Suprapubic skin (tissue), 4 donors: ENCODE data around the gene REELD1. TPM values are rescaled to one million over a fixed set of nuclear protein-coding genes. Genes with fewer than 3 reads are reported as not detected.

ENCODE experiments used
- DNase-seq, 2 donors: peaks; one replicate each; pipeline ENCODE4 v3.0.0-alpha.2; 2019; ENCODE audit warnings: low spot score in 2 of 2
- H3K27ac ChIP-seq: fragments of 200-600 bp; sonication (generic); one replicate; pipeline ENCODE4 v1.5.1; 2019
- H3K27me3 ChIP-seq: fragments of 200-600 bp; sonication (generic); one replicate; pipeline ENCODE4 v1.5.1; 2019
- H3K36me3 ChIP-seq: fragments of 200-600 bp; sonication (generic); one replicate; pipeline ENCODE4 v1.5.1; 2019
- H3K4me1 ChIP-seq: fragments of 200-600 bp; sonication (generic); one replicate; pipeline ENCODE4 v1.5.1; 2019
- H3K4me3 ChIP-seq: fragments of 200-600 bp; sonication (generic); one replicate; pipeline ENCODE4 v1.5.1; 2019; ENCODE audit warnings: mild to moderate bottlenecking
- H3K9me3 ChIP-seq: fragments of 200-600 bp; sonication (generic); one replicate; pipeline ENCODE4 v1.5.1; 2019
- EP300 ChIP-seq: sonication (generic); formaldehyde crosslinking; IDR thresholded peaks from one replicate; pipeline ENCODE4 v1.6.1; 2017; ENCODE audit warnings: antibody characterized with exemption
- POLR2A ChIP-seq, 2 donors: fragments of 450-650 bp; IDR thresholded peaks; one replicate each; pipeline ENCODE4 v1.6.1; 2017; ENCODE audit warnings: antibody characterized with exemption in 2 of 2, mild to moderate bottlenecking in 2 of 2, moderate library complexity in 2 of 2
- POLR2AphosphoS5 ChIP-seq, 3 donors: sonication (generic); formaldehyde crosslinking; IDR thresholded peaks; one replicate each; pipeline ENCODE4 v1.6.1; 2017; ENCODE audit warnings: antibody characterized with exemption in 3 of 3
- WGBS: methylation state at CpG from one replicate; pipeline ENCODE4 v1.1.5; 2018; 5-methylcytosine and 5-hydroxymethylcytosine counted together
- total RNA-seq, 4 donors: library from RNA; depleted of rRNA; stranded (reverse); fragments of >200 nt; gene quantifications; one replicate each; pipeline ENCODE4 v1.1.0, GENCODE V29; 2016
- TF ChIP-seq, protein P1 (sequence below), 2 donors: fragments of 200-600 bp in 1 of 2; fragments of 450-650 bp in 1 of 2; sonication (generic) in 1 of 2; IDR thresholded peaks; one replicate each; pipeline ENCODE4 v1.5.1; 2016 to 2019; ENCODE audit warnings: antibody characterized with exemption in 2 of 2, mild to moderate bottlenecking in 1 of 2, moderate library complexity in 1 of 2

Gene REELD1
- total RNA-seq, 4 donors from 2014 or later = 2.0 TPM; not detected in 3

DNA sequence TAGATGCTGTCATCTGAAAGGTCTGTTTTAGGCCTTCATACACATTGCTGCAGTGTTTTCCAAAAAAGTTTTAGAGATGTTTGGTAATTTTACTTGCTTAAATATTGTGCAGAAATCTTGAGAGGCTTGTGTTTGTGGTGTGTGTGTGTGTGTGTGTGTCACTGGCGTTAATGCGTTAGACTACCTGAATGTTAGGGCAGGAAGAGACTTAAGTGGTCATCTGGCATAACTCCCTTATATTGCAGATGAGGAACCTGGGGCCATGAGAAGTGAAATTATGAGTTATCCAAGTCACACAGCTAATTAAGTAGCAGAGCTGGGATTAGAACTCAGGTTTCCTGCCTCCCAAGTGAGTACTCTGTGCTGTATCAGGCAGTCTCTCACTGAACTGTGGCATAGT, 37.4 kb upstream of the REELD1 start:
- TF ChIP-seq POLR2A (IDR thresholded peaks at IDR 0.05) (no peak), POLR2AphosphoS5 (IDR thresholded peaks at IDR 0.05) (no peak), EP300 (no peak)
- TF ChIP-seq, protein P1, sequence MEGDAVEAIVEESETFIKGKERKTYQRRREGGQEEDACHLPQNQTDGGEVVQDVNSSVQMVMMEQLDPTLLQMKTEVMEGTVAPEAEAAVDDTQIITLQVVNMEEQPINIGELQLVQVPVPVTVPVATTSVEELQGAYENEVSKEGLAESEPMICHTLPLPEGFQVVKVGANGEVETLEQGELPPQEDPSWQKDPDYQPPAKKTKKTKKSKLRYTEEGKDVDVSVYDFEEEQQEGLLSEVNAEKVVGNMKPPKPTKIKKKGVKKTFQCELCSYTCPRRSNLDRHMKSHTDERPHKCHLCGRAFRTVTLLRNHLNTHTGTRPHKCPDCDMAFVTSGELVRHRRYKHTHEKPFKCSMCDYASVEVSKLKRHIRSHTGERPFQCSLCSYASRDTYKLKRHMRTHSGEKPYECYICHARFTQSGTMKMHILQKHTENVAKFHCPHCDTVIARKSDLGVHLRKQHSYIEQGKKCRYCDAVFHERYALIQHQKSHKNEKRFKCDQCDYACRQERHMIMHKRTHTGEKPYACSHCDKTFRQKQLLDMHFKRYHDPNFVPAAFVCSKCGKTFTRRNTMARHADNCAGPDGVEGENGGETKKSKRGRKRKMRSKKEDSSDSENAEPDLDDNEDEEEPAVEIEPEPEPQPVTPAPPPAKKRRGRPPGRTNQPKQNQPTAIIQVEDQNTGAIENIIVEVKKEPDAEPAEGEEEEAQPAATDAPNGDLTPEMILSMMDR (IDR thresholded peaks at IDR 0.05) = no peak
- peak overlapping the region; percentile 77 for H3K4me3 ChIP-seq
- H3K27ac ChIP-seq = no peak overlapping the region
- 90% methylated on average over 2 of the region's 2 CpGs for WGBS
- no peaks in the 10 kb centered on the region for H3K36me3 ChIP-seq
- H3K27me3 ChIP-seq = no peaks in the 10 kb centered on the region
- DNase-seq = no peak
- H3K9me3 ChIP-seq = no peaks in the 10 kb centered on the region
- peaks cover 44% of the 10 kb centered on the region for H3K4me1 ChIP-seq

DNA sequence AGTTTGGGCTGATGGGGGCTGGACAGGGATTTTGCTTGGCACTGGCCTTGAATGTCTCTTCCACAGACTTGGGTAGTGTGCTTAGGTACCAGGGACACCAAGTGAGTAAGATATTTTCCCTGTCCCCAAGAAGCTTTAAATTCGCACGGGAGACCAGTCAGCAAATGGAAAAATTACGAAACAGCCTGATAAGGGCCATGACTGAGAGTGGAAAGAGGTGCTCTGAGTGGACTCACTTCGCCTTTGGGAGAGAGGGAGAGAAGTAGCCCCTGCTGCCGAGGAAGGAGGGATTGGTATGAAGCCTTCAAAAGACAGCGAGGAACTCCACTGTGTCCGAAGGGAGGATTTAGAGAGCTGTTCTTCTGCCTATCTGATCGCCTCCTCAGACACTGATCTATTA, 36.2 kb upstream of the REELD1 start:
- Histone ChIP-seq H3K27ac (no peak overlapping the region), H3K4me3 (no peak overlapping the region), H3K27me3 (no peaks in the 10 kb centered on the region), H3K4me1 (peaks cover 44% of the 10 kb centered on the region), H3K36me3 (no peaks in the 10 kb centered on the region), H3K9me3 (no peaks in the 10 kb centered on the region)
- WGBS = 84% methylated on average over 8 of the region's 8 CpGs
- no peak for DNase-seq
- no peak for TF ChIP-seq POLR2A (IDR thresholded peaks at IDR 0.05)

DNA sequence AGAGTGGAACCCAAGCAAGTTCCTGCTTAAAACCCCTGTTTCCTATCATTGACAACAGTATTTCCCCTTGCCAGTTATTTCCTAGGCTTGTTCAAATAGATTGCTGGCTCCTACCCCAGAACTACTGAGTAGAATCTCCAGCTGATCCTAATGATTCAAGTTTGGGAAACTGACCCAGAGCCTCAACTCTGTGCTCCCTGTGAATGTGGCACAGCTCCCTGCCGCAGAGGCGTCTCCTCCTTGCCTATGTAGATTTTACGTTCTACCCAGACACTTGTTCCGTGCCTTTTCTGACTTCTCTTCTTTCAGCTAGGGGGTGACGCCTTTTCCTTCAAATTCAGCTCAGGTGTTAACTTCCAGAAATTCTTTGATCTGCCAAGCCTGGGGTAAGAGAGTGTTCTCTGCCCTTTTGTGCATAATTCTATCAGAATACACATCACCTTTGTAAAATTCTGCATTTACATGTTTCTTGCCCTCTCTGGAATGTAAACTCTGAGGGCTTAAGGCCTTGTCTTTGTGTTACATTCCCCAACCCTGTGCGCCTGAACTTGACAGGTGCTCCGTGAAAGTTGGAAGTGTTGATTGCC, 34.5 kb upstream of the REELD1 start:
- Histone ChIP-seq H3K9me3 (no peaks in the 10 kb centered on the region), H3K4me1 (peaks cover 44% of the 10 kb centered on the region), H3K27ac (no peak overlapping the region), H3K27me3 (no peaks in the 10 kb centered on the region), H3K4me3 (no peak overlapping the region), H3K36me3 (peaks cover 9% of the 10 kb centered on the region)
- WGBS = 35% methylated on average over 7 of the region's 7 CpGs
- DNase-seq = no peak
- TF ChIP-seq POLR2A (IDR thresholded peaks at IDR 0.05) (no peak), POLR2AphosphoS5 (IDR thresholded peaks at IDR 0.05) (no peak)
- TF ChIP-seq, protein P1 (IDR thresholded peaks at IDR 0.05) = no peak

DNA sequence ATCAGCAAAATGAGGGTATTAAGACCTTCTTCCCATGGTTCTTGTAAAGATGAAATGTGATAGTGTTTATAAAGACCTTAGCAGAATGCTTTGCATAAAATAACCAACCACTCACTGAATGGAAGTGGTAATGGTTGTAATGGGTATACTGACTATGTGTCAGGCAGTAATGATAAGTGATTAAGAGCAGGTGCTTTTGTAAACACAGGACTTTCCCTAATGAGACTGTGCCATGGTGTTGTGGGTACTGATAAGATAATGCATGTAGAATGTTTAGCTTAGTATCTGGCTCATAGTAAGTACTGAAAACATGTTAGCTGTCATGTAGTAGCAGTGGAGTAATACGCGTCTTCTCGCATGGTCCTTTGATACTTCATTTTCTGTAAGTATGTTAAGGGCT, 31.9 kb upstream of the REELD1 start:
- H3K27ac ChIP-seq = no peak overlapping the region
- peaks cover 29% of the 10 kb centered on the region for H3K36me3 ChIP-seq
- no peaks in the 10 kb centered on the region for H3K27me3 ChIP-seq
- WGBS = 98% methylated on average over 3 of the region's 3 CpGs
- H3K4me1 ChIP-seq = peaks cover 33% of the 10 kb centered on the region
- no peak for DNase-seq
- H3K4me3 ChIP-seq = no peak overlapping the region
- no peaks in the 10 kb centered on the region for H3K9me3 ChIP-seq
- TF ChIP-seq POLR2AphosphoS5 (IDR thresholded peaks at IDR 0.05) (no peak), POLR2A (IDR thresholded peaks at IDR 0.05) (no peak), EP300 (no peak)
- TF ChIP-seq, protein P1 (IDR thresholded peaks at IDR 0.05) = no peak

DNA sequence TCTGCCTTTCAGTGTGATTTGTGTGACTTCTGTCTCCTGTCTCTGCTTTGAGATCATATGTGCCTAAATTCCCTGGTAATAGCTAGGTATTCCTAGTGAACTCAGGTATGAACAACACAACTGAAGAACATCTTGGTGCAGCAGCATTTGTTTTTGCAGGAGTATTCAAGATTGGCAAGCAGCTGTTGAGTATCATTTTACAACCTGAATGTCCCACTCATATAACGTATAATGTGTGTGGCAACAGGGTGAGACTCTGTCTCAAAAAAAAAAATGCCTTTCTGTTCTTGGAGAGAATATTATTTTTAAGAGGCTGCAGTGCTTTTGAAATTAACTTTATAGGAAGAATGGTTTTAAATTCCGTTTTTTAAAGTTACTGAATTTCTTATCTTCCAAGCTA, 31.1 kb upstream of the REELD1 start:
- H3K4me1 ChIP-seq = peaks cover 26% of the 10 kb centered on the region
- TF ChIP-seq POLR2AphosphoS5 (IDR thresholded peaks at IDR 0.05) = no peak
- TF ChIP-seq POLR2A (IDR thresholded peaks at IDR 0.05) = no peak
- TF ChIP-seq, protein P1 (IDR thresholded peaks at IDR 0.05) = no peak
- no peak for TF ChIP-seq EP300
- 93% methylated on average over 2 of the region's 2 CpGs for WGBS
- peaks cover 37% of the 10 kb centered on the region for H3K36me3 ChIP-seq
- DNase-seq = no peak
- no peak overlapping the region for H3K27ac ChIP-seq
- H3K27me3 ChIP-seq = no peaks in the 10 kb centered on the region
- no peaks in the 10 kb centered on the region for H3K9me3 ChIP-seq
- no peak overlapping the region for H3K4me3 ChIP-seq

DNA sequence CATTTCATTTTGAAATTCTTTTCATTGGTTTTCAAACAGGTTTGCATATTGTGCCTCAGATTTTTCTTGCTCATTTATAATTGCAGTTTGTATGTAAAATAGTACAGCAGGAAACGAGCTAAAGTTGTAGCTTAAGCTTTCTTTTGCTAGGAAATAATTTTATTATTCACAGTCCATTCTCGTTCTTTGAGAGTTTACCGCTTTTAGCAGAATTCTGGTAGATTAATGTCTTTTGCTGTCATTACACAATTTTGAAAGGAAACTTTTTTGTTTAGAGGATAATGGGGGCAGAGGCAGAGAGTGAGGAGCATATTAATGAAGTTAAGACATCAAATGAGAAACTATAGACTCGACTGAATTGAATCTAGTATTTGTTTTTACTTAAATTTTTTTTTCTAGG, 28.3 kb upstream of the REELD1 start:
- H3K4me3 ChIP-seq = no peak overlapping the region
- TF ChIP-seq EP300 (no peak), POLR2AphosphoS5 (IDR thresholded peaks at IDR 0.05) (no peak)
- no peak overlapping the region for H3K27ac ChIP-seq
- H3K9me3 ChIP-seq = no peaks in the 10 kb centered on the region
- H3K4me1 ChIP-seq = peaks cover under 1% of the 10 kb centered on the region
- no peak for DNase-seq
- WGBS = 90% methylated on average over 4 of the region's 4 CpGs
- H3K36me3 ChIP-seq = peaks cover 61% of the 10 kb centered on the region
- H3K27me3 ChIP-seq = no peaks in the 10 kb centered on the region
